ENCODE data around the gene WNT3A. TPM values are rescaled to one million over a fixed set of nuclear protein-coding genes. Genes with fewer than 3 reads are reported as not detected.

The WNT3A gene
- total RNA-seq, 3 donors from 2014 or later = 0.29 TPM; not detected in 2

DNA sequence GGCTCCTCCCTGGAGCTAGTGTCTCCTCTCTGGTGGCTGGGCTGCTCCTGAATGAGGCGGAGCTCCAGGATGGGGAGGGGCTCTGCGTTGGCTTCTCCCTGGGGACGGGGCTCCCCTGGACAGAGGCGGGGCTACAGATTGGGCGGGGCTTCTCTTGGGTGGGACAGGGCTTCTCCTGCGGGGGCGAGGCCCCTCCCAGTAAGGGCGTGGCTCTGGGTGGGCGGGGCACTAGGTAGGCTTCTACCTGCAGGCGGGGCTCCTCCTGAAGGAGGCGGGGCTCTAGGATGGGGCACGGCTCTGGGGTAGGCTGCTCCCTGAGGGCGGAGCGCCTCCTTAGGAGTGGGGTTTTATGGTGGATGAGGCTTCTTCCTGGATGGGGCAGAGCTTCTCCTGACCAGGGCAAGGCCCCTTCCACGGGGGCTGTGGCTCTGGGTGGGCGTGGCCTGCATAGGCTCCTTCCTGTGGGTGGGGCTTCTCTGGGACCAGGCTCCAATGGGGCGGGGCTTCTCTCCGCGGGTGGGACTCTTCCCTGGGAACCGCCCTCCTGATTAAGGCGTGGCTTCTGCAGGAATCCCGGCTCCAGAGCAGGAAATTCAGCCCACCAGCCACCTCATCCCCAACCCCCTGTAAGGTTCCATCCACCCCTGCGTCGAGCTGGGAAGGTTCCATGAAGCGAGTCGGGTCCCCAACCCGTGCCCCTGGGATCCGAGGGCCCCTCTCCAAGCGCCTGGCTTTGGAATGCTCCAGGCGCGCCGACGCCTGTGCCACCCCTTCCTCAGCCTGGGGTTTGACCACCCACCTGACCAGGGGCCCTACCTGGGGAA lies 53.0 kb downstream of the WNT3A start:
- no peak for TF ChIP-seq POLR2A (IDR thresholded peaks at IDR 0.05)
- TF ChIP-seq, protein P1, sequence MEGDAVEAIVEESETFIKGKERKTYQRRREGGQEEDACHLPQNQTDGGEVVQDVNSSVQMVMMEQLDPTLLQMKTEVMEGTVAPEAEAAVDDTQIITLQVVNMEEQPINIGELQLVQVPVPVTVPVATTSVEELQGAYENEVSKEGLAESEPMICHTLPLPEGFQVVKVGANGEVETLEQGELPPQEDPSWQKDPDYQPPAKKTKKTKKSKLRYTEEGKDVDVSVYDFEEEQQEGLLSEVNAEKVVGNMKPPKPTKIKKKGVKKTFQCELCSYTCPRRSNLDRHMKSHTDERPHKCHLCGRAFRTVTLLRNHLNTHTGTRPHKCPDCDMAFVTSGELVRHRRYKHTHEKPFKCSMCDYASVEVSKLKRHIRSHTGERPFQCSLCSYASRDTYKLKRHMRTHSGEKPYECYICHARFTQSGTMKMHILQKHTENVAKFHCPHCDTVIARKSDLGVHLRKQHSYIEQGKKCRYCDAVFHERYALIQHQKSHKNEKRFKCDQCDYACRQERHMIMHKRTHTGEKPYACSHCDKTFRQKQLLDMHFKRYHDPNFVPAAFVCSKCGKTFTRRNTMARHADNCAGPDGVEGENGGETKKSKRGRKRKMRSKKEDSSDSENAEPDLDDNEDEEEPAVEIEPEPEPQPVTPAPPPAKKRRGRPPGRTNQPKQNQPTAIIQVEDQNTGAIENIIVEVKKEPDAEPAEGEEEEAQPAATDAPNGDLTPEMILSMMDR (IDR thresholded peaks at IDR 0.05) = no peak
- TF ChIP-seq POLR2AphosphoS5 (IDR thresholded peaks at IDR 0.05) = no peak
- H3K4me3 ChIP-seq = peak overlapping the region in 2 of 3 donors; percentile 53 to 61
- peak overlapping the region; percentile 32 to 45 for H3K27ac ChIP-seq
- DNase-seq (ENCODE audit: low spot score in 2 of 2) = peak; percentile 86 to 93
- H3K4me1 ChIP-seq = no peaks in the 10 kb centered on the region
- H3K36me3 ChIP-seq = no peaks in the 10 kb centered on the region
- peaks cover 9 to 63% of the 10 kb centered on the region in 2 donors for H3K27me3 ChIP-seq
- intact Hi-C loops (cut with DNase I; ENCODE audit: low total_unique reads) = no loop called here
- no peaks in the 10 kb centered on the region for H3K9me3 ChIP-seq

DNA sequence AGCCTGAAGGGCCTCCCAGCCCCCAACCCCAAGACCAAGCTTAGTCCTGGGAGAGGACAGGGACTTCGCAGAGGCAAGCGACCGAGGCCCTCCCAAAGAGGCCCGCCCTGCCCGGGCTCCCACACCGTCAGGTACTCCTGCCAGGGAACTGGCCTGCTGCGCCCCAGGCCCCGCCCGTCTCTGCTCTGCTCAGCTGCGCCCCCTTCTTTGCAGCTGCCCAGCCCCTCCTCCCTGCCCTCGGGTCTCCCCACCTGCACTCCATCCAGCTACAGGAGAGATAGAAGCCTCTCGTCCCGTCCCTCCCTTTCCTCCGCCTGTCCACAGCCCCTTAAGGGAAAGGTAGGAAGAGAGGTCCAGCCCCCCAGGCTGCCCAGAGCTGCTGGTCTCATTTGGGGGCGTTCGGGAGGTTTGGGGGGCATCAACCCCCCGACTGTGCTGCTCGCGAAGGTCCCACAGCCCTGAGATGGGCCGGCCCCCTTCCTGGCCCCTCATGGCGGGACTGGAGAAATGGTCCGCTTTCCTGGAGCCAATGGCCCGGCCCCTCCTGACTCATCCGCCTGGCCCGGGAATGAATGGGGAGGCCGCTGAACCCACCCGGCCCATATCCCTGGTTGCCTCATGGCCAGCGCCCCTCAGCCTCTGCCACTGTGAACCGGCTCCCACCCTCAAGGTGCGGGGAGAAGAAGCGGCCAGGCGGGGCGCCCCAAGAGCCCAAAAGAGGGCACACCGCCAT lies 53.8 kb downstream of the WNT3A start:
- no peaks in the 10 kb centered on the region for H3K36me3 ChIP-seq
- DNase-seq (ENCODE audit: low spot score in 2 of 2) = peak in 1 of 2 donors; percentile 43
- H3K4me3 ChIP-seq = peak overlapping the region in 2 of 3 donors; percentile 53 to 61
- peaks cover 11 to 70% of the 10 kb centered on the region in 2 donors for H3K27me3 ChIP-seq
- H3K27ac ChIP-seq = peak overlapping the region; percentile 32 to 45
- no peaks in the 10 kb centered on the region for H3K9me3 ChIP-seq
- H3K4me1 ChIP-seq = no peaks in the 10 kb centered on the region
- no peak for TF ChIP-seq POLR2AphosphoS5 (IDR thresholded peaks at IDR 0.05)
- intact Hi-C loops (cut with DNase I; ENCODE audit: low total_unique reads) = no loop called here

DNA sequence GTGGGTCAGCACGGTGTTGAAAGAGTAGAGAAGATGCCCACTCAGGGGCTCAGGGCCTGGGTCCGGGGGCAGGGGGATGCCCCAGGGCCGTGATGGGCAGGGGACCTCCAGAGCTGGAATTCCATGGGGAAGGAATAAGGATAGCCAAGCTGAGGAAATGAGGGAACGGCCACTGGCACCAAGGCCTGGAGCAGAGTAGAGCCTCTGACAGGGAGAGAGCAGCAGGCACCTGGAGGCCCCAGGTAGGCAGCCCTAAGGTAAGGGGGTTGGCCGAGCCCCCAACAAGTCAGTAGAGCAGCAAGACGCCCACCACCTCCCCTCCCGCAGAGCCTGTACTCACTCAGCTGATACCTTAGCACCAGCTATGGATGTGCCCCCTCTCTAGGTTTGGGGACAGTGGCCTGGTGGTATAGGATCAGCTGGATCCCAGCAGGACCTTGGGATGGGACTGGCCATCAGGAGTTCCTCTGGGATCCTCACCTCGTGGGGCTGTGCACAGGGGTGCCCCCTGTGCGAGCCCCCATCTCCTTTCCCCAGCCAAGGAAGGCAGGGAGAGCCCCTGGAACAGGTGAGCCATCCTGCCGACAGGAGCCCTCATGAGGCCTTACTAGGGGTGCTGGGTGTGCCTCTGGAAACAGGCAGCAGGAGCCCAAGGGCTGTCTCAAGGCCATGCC lies 54.8 kb downstream of the WNT3A start:
- no peaks in the 10 kb centered on the region for H3K4me1 ChIP-seq
- H3K4me3 ChIP-seq = no peak overlapping the region
- no peaks in the 10 kb centered on the region for H3K9me3 ChIP-seq
- TF ChIP-seq POLR2A (IDR thresholded peaks at IDR 0.05) (no peak), POLR2AphosphoS5 (IDR thresholded peaks at IDR 0.05) (no peak)
- TF ChIP-seq, protein P1 (IDR thresholded peaks at IDR 0.05) = no peak
- no peaks in the 10 kb centered on the region for H3K36me3 ChIP-seq
- H3K27me3 ChIP-seq = peaks cover 15 to 80% of the 10 kb centered on the region in 2 donors
- DNase-seq (ENCODE audit: low spot score in 2 of 2) = peak in 1 of 2 donors; percentile 33
- no peak overlapping the region for H3K27ac ChIP-seq
- intact Hi-C loops (cut with DNase I; ENCODE audit: low total_unique reads) = no loop called here

DNA sequence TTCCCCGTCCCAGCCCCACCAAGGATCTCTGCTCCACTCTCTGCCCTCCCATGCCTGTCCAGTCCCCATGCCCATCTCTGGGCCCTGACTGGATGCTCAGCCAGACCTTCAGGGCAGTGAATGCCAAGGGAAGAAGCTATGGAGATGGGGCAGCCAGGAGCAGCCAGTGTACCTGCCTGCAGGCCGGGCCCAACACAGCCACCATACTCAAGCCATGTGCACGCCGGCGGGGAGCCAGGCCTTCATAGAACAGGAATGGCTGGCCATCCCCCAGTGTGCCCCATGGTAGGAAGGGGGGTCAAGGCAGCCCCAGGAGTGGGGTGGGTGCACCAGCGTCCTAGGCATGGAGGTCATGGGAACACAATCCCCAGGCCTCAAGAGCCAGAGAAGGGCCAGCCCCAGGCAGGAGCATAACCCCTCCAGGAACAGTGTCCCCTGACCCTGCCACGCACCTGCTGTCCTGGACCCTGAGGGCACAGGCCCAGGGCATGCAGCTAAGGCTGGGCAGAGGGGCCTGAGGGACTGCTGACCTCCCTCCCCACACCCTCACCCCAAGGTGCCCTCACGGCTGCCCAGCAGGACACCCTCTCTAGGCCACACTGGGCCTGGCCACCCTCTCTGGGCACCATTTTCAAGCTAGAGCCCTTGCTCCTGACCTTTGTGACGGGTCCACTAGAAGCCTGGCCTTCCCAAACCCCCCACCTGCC lies 55.4 kb downstream of the WNT3A start:
- intact Hi-C loops (cut with DNase I; ENCODE audit: low total_unique reads) = no loop called here
- no peaks in the 10 kb centered on the region for H3K36me3 ChIP-seq
- H3K9me3 ChIP-seq = no peaks in the 10 kb centered on the region
- TF ChIP-seq, protein P1 (IDR thresholded peaks at IDR 0.05) = no peak
- TF ChIP-seq POLR2A (IDR thresholded peaks at IDR 0.05) = no peak
- TF ChIP-seq POLR2AphosphoS5 (IDR thresholded peaks at IDR 0.05) = no peak
- H3K4me3 ChIP-seq = no peak overlapping the region
- peak in 1 of 2 donors; percentile 37 for DNase-seq (ENCODE audit: low spot score in 2 of 2)
- no peak overlapping the region for H3K27ac ChIP-seq
- peaks cover 19 to 87% of the 10 kb centered on the region in 2 donors for H3K27me3 ChIP-seq
- H3K4me1 ChIP-seq = no peaks in the 10 kb centered on the region

DNA sequence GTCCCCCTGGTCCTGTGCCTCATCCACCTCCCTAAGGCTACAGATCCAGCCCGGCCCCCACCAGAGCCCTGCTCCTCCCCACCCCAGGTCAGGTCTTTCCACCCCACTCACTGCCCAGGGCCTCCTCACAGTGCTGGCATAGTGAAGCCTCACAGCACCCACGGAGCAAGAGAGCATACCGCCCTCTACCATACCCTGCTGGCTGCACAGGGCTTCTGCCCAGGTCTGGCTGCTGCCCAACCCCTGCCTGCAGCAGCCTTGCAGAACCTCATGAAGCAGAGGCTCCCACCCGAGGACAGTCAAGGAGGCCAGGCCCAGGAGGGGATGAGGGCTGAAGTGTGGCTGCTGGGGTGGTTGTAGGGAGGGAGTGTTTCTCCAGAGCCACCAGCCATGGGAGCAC lies 56.0 kb downstream of the WNT3A start:
- H3K36me3 ChIP-seq = no peaks in the 10 kb centered on the region
- H3K27me3 ChIP-seq = peaks cover 19 to 90% of the 10 kb centered on the region in 2 donors
- DNase-seq (ENCODE audit: low spot score in 2 of 2) = peak in 1 of 2 donors; percentile 36
- no peaks in the 10 kb centered on the region for H3K4me1 ChIP-seq
- intact Hi-C loops (cut with DNase I; ENCODE audit: low total_unique reads) = no loop called here
- no peak overlapping the region for H3K4me3 ChIP-seq
- H3K9me3 ChIP-seq = no peaks in the 10 kb centered on the region
- H3K27ac ChIP-seq = no peak overlapping the region
- TF ChIP-seq POLR2A (IDR thresholded peaks at IDR 0.05) = no peak
- no peak for TF ChIP-seq POLR2AphosphoS5 (IDR thresholded peaks at IDR 0.05)
- TF ChIP-seq, protein P1 (IDR thresholded peaks at IDR 0.05) = no peak

Data from breast epithelium (tissue), 4 donors.